GM23338 (cell line): Measurements from ENCODE around the gene PARP3. TPM values are rescaled to one million over a fixed set of nuclear protein-coding genes. Genes with fewer than 3 reads are reported as not detected.

Experiments
- ATAC-seq: fragments of 200-7000 bp; cut with Tn5 transposase; 3 replicates; pipeline ENCODE4 v1.9.1; 2020
- DNase-seq: peaks from one replicate; pipeline ENCODE4 v3.0.0-alpha.2; 2015; ENCODE audit warnings: low spot score
- H2AFZ ChIP-seq: fragments of 200-600 bp; sonication (generic); 2 replicates; pipeline ENCODE4 v1.8.0; 2016; ENCODE audit warnings: antibody characterized with exemption, mild to moderate bottlenecking, moderate library complexity
- H3F3A ChIP-seq: fragments of 200-600 bp; sonication (generic); replicated peaks from 2 replicates; pipeline ENCODE4 v1.8.0; 2017; ENCODE audit warnings: antibody characterized with exemption, mixed run types, low read depth
- H3K27ac ChIP-seq: fragments of 200-600 bp; sonication (generic); 2 replicates; pipeline ENCODE4 v1.6.1; 2016; ENCODE audit warnings: low read depth
- H3K27me3 ChIP-seq: fragments of 200-600 bp; sonication (generic); 2 replicates; pipeline ENCODE4 v1.8.0; 2016; ENCODE audit warnings: mild to moderate bottlenecking, mixed run types, moderate library complexity; ENCODE audit not compliant: insufficient read depth
- H3K36me3 ChIP-seq: fragments of 200-600 bp; sonication (generic); 2 replicates; pipeline ENCODE4 v1.8.0; 2016; ENCODE audit warnings: mild to moderate bottlenecking; ENCODE audit not compliant: insufficient read depth
- H3K4me1 ChIP-seq: fragments of 200-600 bp; sonication (generic); 2 replicates; pipeline ENCODE4 v1.8.0; 2016; ENCODE audit warnings: mild to moderate bottlenecking, moderate library complexity; ENCODE audit not compliant: insufficient read depth
- H3K4me2 ChIP-seq: fragments of 200-600 bp; sonication (generic); 2 replicates; pipeline ENCODE4 v1.7.1; 2017; ENCODE audit warnings: mixed run types
- H3K4me3 ChIP-seq: fragments of 200-600 bp; sonication (generic); 2 replicates; pipeline ENCODE4 v1.6.1; 2016; ENCODE audit warnings: mixed run types
- H3K79me2 ChIP-seq: fragments of 200-600 bp; sonication (generic); replicated peaks from 2 replicates; pipeline ENCODE4 v1.8.0; 2017; ENCODE audit warnings: mild to moderate bottlenecking; ENCODE audit not compliant: insufficient read depth
- H3K9me2 ChIP-seq: fragments of 200-600 bp; sonication (generic); 2 replicates; pipeline ENCODE4 v1.8.0; 2017; ENCODE audit not compliant: insufficient read depth
- H4K20me1 ChIP-seq: fragments of 200-600 bp; sonication (generic); replicated peaks from 2 replicates; pipeline ENCODE4 v1.8.0; 2017; ENCODE audit warnings: mild to moderate bottlenecking; ENCODE audit not compliant: insufficient read depth
- H3K27ac Mint-ChIP-seq: 2 replicates; pipeline ENCODE4 v1.8.0; 2020; ENCODE audit warnings: inconsistent platforms, mild to moderate bottlenecking, moderate library complexity, mixed read lengths
- H3K27me3 Mint-ChIP-seq: 3 replicates; pipeline ENCODE4 v1.8.0; 2022; ENCODE audit warnings: low read depth, mild to moderate bottlenecking, moderate library complexity, mixed read lengths, inconsistent platforms; ENCODE audit not compliant: insufficient read depth, poor library complexity
- H3K36me3 Mint-ChIP-seq: 3 replicates; pipeline ENCODE4 v1.8.0; 2021; ENCODE audit warnings: low read depth, mild to moderate bottlenecking, inconsistent platforms, moderate library complexity, mixed read lengths
- H3K4me1 Mint-ChIP-seq: 3 replicates; pipeline ENCODE4 v1.8.0; 2020; ENCODE audit warnings: mild to moderate bottlenecking, inconsistent platforms, mixed read lengths
- H3K4me3 Mint-ChIP-seq: 3 replicates; pipeline ENCODE4 v1.8.0; 2021; ENCODE audit warnings: moderate library complexity, mild to moderate bottlenecking, inconsistent platforms, mixed read lengths
- H3K9me3 Mint-ChIP-seq: 3 replicates; pipeline ENCODE4 v1.8.0; 2020; ENCODE audit warnings: moderate library complexity, mild to moderate bottlenecking, inconsistent platforms, mixed read lengths
- CREB1 ChIP-seq: fragments of 250-450 bp; sonication (Bioruptor Pico); IDR thresholded peaks from 2 replicates; pipeline ENCODE4 v1.5.0; 2020; ENCODE audit warnings: low read depth, mild to moderate bottlenecking, moderate library complexity
- EZH2 ChIP-seq: fragments of 200-600 bp; sonication (generic); IDR thresholded peaks from one replicate; pipeline ENCODE4 v1.8.0; 2017; ENCODE audit warnings: antibody characterized with exemption, mild to moderate bottlenecking, low read depth; ENCODE audit not compliant: unreplicated experiment
- EZH2phosphoT487 ChIP-seq: fragments of 200-600 bp; sonication (generic); IDR thresholded peaks from one replicate; pipeline ENCODE4 v1.8.1; 2018; ENCODE audit warnings: antibody characterized with exemption; ENCODE audit not compliant: unreplicated experiment
- JUNB ChIP-seq: IDR thresholded peaks from one replicate; pipeline ENCODE4 v1.6.1; 2016; ENCODE audit warnings: antibody characterized with exemption; ENCODE audit not compliant: unreplicated experiment
- NANOG ChIP-seq: IDR thresholded peaks from 2 replicates; pipeline ENCODE4 v1.6.1; 2016; ENCODE audit warnings: antibody characterized with exemption, borderline replicate concordance
- POLR2AphosphoS5 ChIP-seq: IDR thresholded peaks from 2 replicates; pipeline ENCODE4 v1.6.1; 2016; ENCODE audit warnings: antibody characterized with exemption, low read depth
- STAT1 ChIP-seq: IDR thresholded peaks from one replicate; pipeline ENCODE4 v1.6.1; 2016; ENCODE audit warnings: antibody characterized with exemption; ENCODE audit not compliant: unreplicated experiment
- ZNF114 ChIP-seq: fragments of 250-450 bp; sonication (Bioruptor Pico); IDR thresholded peaks from 2 replicates; pipeline ENCODE4 v1.5.0; 2020; ENCODE audit warnings: mild to moderate bottlenecking, moderate library complexity
- ZNF331 ChIP-seq: fragments of 250-450 bp; sonication (Bioruptor Pico); IDR thresholded peaks from 2 replicates; pipeline ENCODE4 v1.5.0; 2020; ENCODE audit warnings: low read depth, mild to moderate bottlenecking, moderate library complexity
- polyA plus RNA-seq: library from polyadenylated mRNA; unstranded; fragments of >200 nt; fragmentation: Nextera tagmentation; extraction: Ambion mirVana; gene quantifications from 2 replicates; pipeline ENCODE4 v1.2.1, GENCODE V29; 2016
- total RNA-seq: library from RNA; depleted of rRNA; stranded (reverse); fragments of >200 nt; shearing (Covaris generic); gene quantifications from 2 replicates; pipeline ENCODE4 v1.2.3, GENCODE V29; 2014
- TF ChIP-seq, protein P1 (sequence below): IDR thresholded peaks from 2 replicates; pipeline ENCODE4 v1.6.1; 2016; ENCODE audit warnings: antibody characterized with exemption
- TF ChIP-seq, protein P2 (sequence below): fragments of 250-450 bp; sonication (Bioruptor Pico); IDR thresholded peaks from 2 replicates; pipeline ENCODE4 v1.5.0; 2020; ENCODE audit warnings: mild to moderate bottlenecking, moderate library complexity
- TF ChIP-seq, protein P3 (sequence below), 2 experiments: fragments of 200-600 bp in 1 of 2; sonication (generic) in 1 of 2; conservative IDR thresholded peaks; 2 replicates each; pipeline versions ENCODE4 v1.5.1 to v1.6.1; 2016 to 2017; ENCODE audit warnings: antibody characterized with exemption in 2 of 2, low read depth in 2 of 2, mild to moderate bottlenecking in 2 of 2, moderate library complexity in 1 of 2

Gene PARP3
- total and polyA plus RNA-seq, 2 experiments from 2014 or later, result 0.76 to 1.1 TPM

DNA sequence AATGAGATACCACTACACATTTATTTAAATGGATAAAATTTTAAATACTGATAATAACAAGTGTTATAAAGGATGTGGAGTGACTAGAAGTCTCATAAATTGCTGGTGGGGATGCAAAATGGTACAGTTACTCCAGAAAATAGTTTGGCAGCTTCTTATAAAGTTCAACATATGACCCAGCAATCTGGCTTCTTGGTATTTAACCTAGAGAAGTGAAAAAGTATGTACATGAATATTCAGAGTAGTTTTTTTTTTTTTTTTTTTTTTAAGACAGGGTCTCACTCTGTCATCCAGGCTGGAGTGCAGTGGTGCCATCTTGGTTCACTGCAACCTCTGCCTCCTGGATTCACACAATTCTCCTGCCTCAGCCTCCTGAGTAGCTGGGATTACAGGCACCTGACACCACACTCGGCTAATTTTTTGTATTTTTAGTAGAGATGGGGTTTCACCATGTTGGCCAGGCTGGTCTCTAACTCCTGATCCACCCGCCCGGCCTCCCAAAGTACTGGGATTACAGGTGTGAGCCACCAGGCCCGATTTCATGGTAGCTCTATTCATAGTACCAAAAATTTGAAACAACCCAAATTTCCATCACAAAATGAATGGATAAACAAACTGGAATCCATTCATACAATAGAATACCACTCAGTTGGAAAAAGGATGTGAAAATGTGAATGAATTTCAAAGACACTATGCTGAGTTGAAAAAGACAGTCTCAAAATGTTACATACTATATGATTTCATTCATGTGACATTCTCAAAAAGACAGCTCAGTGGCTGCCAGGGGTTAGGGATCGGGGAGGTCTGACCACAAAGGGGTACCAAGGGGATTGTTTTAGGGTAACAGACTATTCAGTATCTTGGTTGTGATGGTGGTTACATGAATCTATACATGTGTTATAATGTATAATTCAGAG lies 14.8 kb upstream of the PARP3 start (continued):
- TF ChIP-seq, protein P1, sequence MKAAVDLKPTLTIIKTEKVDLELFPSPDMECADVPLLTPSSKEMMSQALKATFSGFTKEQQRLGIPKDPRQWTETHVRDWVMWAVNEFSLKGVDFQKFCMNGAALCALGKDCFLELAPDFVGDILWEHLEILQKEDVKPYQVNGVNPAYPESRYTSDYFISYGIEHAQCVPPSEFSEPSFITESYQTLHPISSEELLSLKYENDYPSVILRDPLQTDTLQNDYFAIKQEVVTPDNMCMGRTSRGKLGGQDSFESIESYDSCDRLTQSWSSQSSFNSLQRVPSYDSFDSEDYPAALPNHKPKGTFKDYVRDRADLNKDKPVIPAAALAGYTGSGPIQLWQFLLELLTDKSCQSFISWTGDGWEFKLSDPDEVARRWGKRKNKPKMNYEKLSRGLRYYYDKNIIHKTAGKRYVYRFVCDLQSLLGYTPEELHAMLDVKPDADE, result no peak
- TF ChIP-seq ZNF114 (CRISPR knock-in tag) (no peak), EZH2 (no peak), STAT1 (no peak), JUNB (no peak), EZH2phosphoT487 (no peak)

DNA sequence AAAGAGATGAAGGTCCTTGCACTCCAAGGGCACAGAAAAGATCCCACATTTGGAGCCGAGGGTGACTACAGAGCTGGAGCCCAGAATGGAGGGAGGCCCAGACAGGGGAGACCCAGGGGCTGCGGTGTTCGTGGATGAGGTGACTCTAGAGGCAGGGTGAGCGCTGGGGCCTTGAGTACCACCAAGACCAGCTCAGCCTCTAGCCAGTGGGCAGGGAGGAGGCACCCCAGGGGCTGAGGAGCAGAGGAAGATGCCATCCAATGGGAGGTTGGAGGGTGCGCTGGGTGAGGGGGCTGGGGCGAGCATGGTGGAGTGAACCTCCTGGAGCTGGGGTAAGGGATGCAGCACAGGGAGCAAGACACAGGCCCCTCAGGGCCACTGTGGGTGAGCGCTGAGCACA lies 13.7 kb upstream of the PARP3 start:
- peaks cover 3% of the 10 kb centered on the region; the same call in 1 of the 2 replicates for H4K20me1 ChIP-seq
- no peak for DNase-seq
- no peak overlapping the region for H3K27ac ChIP-seq
- no peaks in the 10 kb centered on the region for H3K36me3 ChIP-seq
- H3K27me3 Mint-ChIP-seq, result no peaks in the 10 kb centered on the region
- H3K4me3 Mint-ChIP-seq, result no peak overlapping the region
- no peaks in the 10 kb centered on the region for H3F3A ChIP-seq
- H3K36me3 Mint-ChIP-seq, result peaks cover 27% of the 10 kb centered on the region
- no peaks in the 10 kb centered on the region for H3K4me1 ChIP-seq
- no peaks in the 10 kb centered on the region for H3K79me2 ChIP-seq
- H3K27ac Mint-ChIP-seq, result no peak overlapping the region
- no peak for ATAC-seq
- no peak overlapping the region for H3K4me3 ChIP-seq
- H2AFZ ChIP-seq, result no peak overlapping the region
- H3K4me1 Mint-ChIP-seq, result no peaks in the 10 kb centered on the region
- H3K9me2 ChIP-seq, result no peaks in the 10 kb centered on the region
- H3K4me2 ChIP-seq, result no peak overlapping the region
- no peaks in the 10 kb centered on the region for H3K27me3 ChIP-seq
- H3K9me3 Mint-ChIP-seq, result no peaks in the 10 kb centered on the region
- no peak for TF ChIP-seq CREB1 (CRISPR knock-in tag)
- no peak for TF ChIP-seq ZNF331 (CRISPR knock-in tag)
- TF ChIP-seq POLR2AphosphoS5, result no peak
- TF ChIP-seq EZH2, result no peak
- TF ChIP-seq, protein P2, sequence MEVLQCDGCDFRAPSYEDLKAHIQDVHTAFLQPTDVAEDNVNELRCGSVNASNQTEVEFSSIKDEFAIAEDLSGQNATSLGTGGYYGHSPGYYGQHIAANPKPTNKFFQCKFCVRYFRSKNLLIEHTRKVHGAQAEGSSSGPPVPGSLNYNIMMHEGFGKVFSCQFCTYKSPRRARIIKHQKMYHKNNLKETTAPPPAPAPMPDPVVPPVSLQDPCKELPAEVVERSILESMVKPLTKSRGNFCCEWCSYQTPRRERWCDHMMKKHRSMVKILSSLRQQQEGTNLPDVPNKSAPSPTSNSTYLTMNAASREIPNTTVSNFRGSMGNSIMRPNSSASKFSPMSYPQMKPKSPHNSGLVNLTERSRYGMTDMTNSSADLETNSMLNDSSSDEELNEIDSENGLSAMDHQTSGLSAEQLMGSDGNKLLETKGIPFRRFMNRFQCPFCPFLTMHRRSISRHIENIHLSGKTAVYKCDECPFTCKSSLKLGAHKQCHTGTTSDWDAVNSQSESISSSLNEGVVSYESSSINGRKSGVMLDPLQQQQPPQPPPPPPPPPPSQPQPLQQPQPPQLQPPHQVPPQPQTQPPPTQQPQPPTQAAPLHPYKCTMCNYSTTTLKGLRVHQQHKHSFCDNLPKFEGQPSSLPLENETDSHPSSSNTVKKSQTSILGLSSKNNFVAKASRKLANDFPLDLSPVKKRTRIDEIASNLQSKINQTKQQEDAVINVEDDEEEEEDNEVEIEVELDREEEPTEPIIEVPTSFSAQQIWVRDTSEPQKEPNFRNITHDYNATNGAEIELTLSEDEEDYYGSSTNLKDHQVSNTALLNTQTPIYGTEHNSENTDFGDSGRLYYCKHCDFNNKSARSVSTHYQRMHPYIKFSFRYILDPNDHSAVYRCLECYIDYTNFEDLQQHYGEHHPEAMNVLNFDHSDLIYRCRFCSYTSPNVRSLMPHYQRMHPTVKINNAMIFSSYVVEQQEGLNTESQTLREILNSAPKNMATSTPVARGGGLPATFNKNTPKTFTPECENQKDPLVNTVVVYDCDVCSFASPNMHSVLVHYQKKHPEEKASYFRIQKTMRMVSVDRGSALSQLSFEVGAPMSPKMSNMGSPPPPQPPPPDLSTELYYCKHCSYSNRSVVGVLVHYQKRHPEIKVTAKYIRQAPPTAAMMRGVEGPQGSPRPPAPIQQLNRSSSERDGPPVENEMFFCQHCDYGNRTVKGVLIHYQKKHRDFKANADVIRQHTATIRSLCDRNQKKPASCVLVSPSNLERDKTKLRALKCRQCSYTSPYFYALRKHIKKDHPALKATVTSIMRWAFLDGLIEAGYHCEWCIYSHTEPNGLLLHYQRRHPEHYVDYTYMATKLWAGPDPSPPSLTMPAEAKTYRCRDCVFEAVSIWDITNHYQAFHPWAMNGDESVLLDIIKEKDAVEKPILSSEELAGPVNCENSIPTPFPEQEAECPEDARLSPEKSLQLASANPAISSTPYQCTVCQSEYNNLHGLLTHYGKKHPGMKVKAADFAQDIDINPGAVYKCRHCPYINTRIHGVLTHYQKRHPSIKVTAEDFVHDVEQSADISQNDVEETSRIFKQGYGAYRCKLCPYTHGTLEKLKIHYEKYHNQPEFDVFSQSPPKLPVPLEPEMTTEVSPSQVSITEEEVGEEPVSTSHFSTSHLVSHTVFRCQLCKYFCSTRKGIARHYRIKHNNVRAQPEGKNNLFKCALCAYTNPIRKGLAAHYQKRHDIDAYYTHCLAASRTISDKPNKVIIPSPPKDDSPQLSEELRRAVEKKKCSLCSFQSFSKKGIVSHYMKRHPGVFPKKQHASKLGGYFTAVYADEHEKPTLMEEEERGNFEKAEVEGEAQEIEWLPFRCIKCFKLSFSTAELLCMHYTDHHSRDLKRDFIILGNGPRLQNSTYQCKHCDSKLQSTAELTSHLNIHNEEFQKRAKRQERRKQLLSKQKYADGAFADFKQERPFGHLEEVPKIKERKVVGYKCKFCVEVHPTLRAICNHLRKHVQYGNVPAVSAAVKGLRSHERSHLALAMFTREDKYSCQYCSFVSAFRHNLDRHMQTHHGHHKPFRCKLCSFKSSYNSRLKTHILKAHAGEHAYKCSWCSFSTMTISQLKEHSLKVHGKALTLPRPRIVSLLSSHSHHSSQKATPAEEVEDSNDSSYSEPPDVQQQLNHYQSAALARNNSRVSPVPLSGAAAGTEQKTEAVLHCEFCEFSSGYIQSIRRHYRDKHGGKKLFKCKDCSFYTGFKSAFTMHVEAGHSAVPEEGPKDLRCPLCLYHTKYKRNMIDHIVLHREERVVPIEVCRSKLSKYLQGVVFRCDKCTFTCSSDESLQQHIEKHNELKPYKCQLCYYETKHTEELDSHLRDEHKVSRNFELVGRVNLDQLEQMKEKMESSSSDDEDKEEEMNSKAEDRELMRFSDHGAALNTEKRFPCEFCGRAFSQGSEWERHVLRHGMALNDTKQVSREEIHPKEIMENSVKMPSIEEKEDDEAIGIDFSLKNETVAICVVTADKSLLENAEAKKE (CRISPR knock-in tag), result no peak
- TF ChIP-seq, protein P3, sequence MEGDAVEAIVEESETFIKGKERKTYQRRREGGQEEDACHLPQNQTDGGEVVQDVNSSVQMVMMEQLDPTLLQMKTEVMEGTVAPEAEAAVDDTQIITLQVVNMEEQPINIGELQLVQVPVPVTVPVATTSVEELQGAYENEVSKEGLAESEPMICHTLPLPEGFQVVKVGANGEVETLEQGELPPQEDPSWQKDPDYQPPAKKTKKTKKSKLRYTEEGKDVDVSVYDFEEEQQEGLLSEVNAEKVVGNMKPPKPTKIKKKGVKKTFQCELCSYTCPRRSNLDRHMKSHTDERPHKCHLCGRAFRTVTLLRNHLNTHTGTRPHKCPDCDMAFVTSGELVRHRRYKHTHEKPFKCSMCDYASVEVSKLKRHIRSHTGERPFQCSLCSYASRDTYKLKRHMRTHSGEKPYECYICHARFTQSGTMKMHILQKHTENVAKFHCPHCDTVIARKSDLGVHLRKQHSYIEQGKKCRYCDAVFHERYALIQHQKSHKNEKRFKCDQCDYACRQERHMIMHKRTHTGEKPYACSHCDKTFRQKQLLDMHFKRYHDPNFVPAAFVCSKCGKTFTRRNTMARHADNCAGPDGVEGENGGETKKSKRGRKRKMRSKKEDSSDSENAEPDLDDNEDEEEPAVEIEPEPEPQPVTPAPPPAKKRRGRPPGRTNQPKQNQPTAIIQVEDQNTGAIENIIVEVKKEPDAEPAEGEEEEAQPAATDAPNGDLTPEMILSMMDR (conservative IDR thresholded peaks at IDR 0.05; ENCODE audit: low read depth in 2 of 2), result no peak
- TF ChIP-seq NANOG, result no peak
- no peak for TF ChIP-seq ZNF114 (CRISPR knock-in tag)
- no peak for TF ChIP-seq JUNB
